ENCODE data around the gene MAP2K3.
"Not testable (repeated sequence)": the region's sequence is repeated elsewhere in the genome, so short reads cannot be mapped to it uniquely, and the experiment has no call there.

MAP2K3 gene

DNA sequence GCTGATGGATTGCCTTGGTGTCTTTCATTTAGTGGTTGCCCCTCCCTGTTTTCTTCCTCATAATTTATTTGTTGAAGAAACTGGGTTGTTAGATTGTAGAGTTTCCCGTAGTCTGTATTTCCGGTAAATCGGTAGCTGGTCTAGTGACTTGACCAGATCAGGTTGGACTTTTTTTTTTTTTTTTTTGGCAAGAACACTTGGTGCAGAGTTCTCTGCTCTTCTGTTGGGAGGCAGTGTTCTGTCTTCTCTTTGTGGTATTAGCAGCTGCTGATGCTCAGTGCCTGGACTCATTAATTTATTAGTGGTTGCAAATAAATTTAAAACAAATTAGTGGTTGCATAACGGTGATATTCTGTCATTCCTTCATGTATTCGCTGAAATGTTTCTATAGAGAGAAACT lies 40.2 kb downstream of the MAP2K3 start:
- not testable (repeated sequence) for H3K4me3 ChIP-seq (ENCODE audit: low read length); DNase-seq (ENCODE audit: low read depth)

DNA sequence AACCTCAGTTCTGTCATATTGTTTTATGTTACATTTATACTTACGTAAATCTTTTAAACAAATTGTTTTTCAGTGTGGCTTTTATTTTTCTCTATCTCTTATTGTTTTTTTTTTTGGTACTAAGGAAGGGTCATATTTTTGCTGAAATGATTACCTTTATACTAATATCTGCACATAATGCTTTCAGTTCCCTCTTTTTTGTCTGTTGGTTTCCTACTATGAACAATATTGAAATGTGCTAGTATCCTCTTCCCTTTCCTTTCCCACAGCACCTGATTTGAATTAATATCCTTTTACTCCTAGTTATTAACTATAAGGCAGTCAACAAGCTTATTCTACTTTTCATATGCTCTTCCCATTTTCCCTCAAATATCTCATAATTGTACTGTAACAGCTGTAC lies 43.4 kb downstream of the MAP2K3 start:
- DNase-seq (ENCODE audit: low read depth), result not testable (repeated sequence)

DNA sequence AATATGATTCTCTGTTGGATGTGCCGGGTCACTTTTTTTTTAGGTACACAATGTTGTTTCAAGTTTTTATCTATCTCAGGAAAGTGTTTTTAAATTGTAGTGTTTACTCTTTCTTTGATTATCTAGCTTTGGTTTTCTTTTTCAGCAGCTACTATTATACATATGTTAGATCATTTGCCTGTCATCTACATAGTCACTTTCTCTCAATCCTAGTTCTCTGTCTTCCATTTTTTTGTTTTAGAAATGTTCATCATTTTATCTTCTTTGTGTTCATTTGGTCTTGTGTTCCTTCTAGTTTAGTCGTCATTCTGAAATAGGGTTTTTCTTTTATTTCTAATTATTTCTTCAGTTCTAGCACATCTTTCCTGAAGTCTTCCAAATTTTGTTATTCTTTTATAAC lies 44.3 kb downstream of the MAP2K3 start:
- H3K4me3 ChIP-seq (ENCODE audit: low read length); DNase-seq (ENCODE audit: low read depth): not testable (repeated sequence)

More for the DNA sequence above, 43.4 kb downstream of the MAP2K3 start:
- H3K4me3 ChIP-seq (ENCODE audit: low read length), result not testable (repeated sequence)

DNA sequence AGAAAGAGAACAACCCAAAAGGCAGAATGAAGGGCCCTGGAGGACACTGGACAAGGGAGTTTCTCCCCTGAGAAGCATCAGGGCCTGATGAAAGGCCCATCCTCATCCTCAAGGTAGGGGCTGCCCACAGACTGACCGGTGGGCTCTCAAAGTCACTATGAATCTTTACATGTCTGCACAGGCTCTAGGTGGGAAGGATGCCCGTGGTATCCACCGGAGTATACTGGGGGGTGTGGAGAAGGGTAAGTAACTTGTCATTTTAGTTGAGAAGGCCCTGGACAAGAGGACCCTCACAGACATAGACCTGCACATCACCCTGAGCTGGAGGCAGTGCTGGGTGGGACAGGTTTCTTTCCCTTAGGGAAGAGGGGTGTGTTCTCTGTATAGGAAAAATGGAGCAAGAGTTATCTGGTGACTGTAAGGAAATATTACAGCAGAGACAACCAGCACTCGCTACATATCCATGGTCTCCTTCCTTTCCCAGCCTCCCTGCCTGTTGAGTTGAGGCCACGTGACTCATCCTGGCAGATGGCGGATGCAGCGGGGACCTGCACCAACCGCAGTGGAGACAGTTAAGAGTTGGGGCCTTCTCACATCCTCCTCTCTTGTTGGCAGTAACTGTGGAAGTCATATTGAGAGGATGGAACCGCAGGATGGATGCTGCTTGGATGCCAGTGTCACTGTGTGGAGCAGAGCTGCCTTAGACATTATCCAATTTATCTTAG lies 46.1 kb downstream of the MAP2K3 start:
- no peak overlapping the region for H3K4me3 ChIP-seq (ENCODE audit: low read length)
- DNase-seq (ENCODE audit: low read depth), result no peak
- TF ChIP-seq, protein P1, sequence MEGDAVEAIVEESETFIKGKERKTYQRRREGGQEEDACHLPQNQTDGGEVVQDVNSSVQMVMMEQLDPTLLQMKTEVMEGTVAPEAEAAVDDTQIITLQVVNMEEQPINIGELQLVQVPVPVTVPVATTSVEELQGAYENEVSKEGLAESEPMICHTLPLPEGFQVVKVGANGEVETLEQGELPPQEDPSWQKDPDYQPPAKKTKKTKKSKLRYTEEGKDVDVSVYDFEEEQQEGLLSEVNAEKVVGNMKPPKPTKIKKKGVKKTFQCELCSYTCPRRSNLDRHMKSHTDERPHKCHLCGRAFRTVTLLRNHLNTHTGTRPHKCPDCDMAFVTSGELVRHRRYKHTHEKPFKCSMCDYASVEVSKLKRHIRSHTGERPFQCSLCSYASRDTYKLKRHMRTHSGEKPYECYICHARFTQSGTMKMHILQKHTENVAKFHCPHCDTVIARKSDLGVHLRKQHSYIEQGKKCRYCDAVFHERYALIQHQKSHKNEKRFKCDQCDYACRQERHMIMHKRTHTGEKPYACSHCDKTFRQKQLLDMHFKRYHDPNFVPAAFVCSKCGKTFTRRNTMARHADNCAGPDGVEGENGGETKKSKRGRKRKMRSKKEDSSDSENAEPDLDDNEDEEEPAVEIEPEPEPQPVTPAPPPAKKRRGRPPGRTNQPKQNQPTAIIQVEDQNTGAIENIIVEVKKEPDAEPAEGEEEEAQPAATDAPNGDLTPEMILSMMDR (conservative IDR thresholded peaks at IDR 0.05; ENCODE audit: low read length), result no peak

DNA sequence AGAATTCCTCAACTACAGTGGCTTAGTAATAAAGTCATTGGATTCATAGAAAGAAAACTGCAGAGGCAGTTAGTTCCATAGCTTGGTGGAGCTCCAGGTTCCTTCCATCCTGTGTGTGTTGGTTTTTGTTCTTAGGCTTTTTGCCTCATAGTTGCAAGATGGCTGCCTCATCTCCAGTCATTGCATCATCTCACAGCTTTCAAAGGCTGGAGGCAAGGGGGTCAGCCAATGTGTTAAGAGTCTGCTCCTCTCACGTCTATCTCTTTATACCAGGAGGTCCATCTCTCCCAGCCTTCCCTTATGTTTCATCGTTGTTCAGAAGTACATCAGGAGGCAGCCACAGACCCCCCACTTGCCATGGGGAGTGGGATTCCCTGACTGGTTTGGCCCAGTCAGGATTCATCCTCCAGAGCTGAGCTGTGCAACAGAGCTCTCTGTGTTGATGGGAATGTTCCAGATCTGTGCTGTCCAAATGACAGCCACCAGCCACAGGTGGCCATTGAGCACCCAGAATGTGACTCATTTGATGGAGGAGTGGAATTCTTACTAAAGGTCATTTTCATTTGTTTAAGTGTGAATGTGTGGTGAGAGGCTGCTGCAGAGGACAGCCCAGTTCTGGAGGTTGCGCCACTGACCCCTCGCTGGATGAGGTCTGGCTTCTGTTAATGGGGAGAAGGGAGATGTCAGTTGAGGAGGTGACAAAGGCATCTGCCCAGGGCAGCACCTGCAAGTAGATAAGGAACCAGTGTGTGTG lies 52.2 kb downstream of the MAP2K3 start:
- H3K4me3 ChIP-seq (ENCODE audit: low read length); DNase-seq (ENCODE audit: low read depth): not testable (repeated sequence)

DNA sequence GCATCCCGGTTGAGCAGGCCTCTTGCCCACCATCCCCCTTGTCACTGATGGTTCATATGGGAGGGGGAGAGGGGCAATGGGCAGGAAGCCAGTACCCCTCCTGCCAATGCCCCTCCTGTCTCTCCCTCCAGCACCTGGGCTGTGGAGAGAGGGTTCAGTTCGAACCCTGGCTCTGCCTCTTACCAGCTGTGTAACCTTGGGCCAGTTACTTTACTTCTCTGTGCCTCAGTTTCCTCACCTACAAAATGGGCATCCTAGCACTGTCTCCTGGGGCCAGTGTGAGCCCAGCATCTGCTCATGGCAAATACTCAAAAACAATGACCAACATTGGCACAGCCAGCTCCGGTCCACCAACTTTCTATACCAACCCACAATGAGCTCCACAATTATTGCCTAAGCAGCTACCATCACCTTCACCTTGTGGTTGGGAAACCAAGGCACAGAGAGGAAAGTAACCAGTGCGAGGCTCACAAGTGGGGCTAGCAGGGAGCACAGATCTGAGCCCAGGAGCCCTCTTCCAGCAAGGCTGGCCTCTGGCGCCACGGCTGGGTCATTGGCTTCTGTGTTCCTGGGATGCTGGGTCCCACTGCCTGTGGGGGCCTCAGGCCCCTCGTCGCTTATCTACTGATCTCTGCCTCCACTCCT lies 53.6 kb downstream of the MAP2K3 start:
- not testable (repeated sequence) for DNase-seq (ENCODE audit: low read depth); H3K4me3 ChIP-seq (ENCODE audit: low read length)

DNA sequence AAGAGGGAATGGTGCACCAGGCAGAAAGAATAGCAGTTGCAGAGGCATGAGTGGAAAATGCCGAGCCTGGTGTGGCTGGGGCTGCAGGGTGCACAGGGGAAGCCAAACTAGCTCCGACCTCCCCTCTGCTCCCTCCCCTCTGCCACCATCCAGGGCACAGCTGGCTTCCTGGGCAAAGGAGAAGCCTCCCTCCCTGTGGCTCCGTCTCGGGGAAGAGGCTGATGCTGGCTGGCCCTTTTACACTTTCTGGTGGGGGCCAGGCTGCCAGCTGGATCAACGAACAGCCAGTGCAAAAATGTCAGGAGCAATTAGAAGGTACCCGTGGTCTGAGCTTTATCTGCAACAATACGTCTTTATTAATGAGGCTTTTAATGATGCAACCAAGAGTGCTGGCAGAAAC lies 54.5 kb downstream of the MAP2K3 start:
- TF ChIP-seq, protein P1 (conservative IDR thresholded peaks at IDR 0.05; ENCODE audit: low read length), result no peak
- no peak overlapping the region for H3K4me3 ChIP-seq (ENCODE audit: low read length)
- DNase-seq (ENCODE audit: low read depth), result no peak

DNA sequence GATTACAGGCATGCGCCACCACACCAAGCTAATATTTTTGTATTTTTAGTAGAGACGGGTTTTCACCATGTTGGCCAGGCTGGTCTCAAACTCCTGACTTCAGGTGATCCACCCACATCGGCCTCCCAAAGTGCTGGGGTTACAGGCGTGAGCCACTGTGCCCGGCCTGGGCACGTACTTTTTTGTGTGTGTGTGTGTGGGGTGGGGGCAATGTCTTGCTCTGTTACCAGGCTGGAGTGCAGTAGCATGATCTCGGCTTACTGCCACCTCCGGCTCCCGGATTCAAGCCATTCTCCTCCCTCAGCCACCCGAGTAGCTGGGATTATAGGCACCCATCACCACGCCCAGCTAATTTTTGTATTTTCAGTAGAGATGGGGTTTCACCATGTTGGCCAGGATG lies 55.1 kb downstream of the MAP2K3 start:
- not testable (repeated sequence) for H3K4me3 ChIP-seq (ENCODE audit: low read length); DNase-seq (ENCODE audit: low read depth)

DNA sequence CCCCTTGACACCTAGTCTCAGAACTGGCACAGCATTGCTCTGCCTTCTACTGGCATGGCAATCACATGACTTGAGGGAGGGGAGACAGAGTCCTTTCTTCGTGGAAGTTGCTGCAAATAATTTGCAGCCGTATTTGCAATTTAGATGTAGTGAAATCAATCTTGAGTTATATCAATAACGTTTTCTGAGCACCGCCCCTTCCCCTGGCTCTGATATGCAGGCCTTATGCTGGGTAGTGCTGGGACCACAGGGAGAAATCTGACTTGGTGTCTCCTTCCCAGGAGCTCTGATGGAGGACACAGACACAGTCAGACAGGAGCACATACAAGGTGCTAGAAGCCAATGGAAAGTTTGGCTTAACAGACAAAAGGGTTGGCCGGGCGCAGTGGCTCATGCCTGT lies 55.9 kb downstream of the MAP2K3 start:
- not testable (repeated sequence) for DNase-seq (ENCODE audit: low read depth); H3K4me3 ChIP-seq (ENCODE audit: low read length)

DNA sequence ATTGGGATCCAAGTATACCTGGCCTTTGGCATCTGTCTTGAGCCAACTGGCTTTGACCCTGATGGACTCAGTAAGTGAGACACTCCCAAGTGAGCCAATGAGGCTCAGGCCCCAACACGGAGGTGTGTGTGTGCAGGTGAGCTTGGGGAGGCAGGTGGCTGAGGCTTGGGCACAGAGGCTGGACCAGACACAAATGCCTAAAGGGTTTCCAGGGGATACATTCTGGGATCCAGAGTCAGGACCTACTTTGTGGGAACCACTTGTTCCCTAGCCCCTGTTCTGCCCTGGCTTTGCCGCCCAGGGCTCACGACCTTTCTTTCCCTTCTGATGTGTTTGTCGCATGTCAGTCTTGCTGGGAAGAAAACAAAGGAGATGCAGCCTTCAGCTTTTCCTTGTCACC lies 56.8 kb downstream of the MAP2K3 start:
- DNase-seq (ENCODE audit: low read depth); H3K4me3 ChIP-seq (ENCODE audit: low read length): not testable (repeated sequence)

DNA sequence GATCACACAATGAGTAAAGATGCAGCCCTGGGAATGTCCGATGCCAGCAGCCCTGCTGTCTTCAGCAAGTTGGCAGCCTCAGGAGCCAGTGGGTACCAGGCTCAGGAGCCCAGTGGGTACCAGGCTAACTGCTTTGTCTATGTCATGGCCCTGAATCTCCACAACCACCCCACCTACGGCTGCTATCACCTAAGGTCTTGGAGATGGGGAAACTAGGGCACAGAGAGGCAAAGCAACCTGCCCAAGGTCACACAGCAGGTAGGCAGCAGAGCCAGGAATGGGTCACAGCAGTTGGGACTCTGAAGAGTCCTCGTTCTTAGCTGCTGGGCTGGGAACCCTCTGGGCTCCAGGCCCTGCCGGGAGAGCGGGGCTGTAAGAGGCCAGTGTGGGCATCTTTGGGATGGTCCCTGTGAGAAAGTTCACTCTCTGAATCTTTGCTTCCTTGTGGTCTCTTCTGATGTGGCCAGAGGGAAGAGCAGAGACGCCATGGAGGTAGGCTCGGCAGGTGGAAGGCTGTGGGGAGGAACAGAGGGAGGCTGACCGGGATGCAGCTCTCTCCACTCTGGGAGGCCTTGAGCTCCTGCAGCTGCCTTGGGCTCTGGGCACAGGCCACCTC lies 57.5 kb downstream of the MAP2K3 start:
- H3K4me3 ChIP-seq (ENCODE audit: low read length); DNase-seq (ENCODE audit: low read depth): not testable (repeated sequence)

DNA sequence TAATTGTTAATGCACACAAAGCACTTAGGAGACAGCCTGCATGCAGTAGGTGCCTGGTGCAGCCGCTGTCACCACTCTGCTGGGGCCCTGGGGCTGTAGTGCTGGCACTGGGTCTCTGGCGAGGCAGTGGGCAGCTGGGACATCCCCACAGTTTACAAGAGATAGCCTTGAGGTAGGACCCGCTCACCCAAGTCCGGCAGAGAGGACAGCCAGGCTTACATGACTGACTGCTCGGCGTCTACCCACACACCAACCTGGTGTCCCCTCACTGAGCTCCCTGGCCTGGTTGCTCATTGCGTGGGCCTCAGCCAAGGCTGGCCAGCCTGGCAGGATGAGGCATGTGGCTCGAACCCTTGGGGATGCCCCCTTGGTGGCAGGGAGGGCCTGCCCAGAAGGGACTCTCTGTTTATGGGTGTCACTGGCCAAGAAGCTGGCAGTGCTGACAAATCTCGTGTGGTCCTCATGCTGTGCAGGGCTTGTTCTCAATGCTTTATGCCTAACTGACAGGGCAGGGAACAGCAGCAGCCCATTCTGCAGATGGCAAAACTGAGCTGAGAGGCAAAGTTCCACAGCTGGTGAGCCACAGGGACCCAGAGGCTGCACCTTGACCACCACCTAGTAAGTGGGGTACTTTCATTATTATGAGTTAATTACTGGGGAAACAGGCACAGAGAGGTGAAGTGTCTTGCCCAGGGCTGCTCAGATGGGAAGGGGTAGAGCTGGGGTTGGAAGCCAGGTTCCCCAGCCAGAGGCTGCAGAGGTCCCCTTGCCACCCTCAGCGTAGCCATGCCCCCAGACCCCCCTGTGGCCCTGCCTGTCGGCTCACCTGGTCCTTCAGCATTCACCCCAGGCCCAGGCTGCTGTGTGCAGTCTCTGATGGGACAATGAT lies 58.8 kb downstream of the MAP2K3 start:
- DNase-seq (ENCODE audit: low read depth); H3K4me3 ChIP-seq (ENCODE audit: low read length): not testable (repeated sequence)

DNA sequence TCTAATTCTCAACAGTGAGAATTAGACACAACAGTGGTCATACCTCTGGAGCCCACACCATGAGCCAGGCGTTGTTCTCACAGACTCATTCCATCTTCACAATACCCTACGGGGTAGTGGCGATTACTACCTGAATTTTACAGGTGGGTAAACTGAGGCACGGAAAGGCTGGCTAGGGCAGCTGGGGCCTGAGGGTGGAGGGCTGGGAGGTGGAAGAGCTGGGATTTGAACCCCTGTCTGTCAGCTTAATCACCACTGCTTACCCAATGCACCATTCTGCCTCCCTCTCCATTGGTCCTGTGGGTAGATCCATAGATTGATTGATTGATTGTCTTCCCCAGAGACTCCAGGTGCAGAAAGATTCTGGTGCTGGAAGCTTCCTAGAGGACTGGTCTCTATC lies 60.3 kb downstream of the MAP2K3 start:
- H3K4me3 ChIP-seq (ENCODE audit: low read length); DNase-seq (ENCODE audit: low read depth): not testable (repeated sequence)
